ENCODE results near the gene ATRN. TPM values are rescaled to one million over a fixed set of nuclear protein-coding genes. Genes with fewer than 3 reads are reported as not detected.
"Not testable (repeated sequence)": the region's sequence is repeated elsewhere in the genome, so short reads cannot be mapped to it uniquely, and the experiment has no call there.

The ATRN gene
- total RNA-seq, 2 experiments from 2014 or later = 8.8 to 9.1 TPM

GRCh38 chr20:3515379-3516170 lies 44.8 kb downstream of the ATRN start:
- no peak for TF ChIP-seq CTCF (IDR thresholded peaks at IDR 0.05)
- Histone ChIP-seq H3K27ac (ENCODE audit: low read depth in 1 of 2, low read length in 2 of 2) (no peak overlapping the region), H3K4me1 (ENCODE audit: insufficient read depth, low read length) (no peaks in the 10 kb centered on the region), H3K9me3 (ENCODE audit: control insufficient read depth in 1 of 2, insufficient read depth in 1 of 2, low read length in 2 of 2) (peaks cover 0 to 2% of the 10 kb centered on the region in 2 experiments), H3K27me3 (ENCODE audit: control insufficient read depth in 1 of 2, insufficient read depth in 2 of 2, low read length in 2 of 2) (no peaks in the 10 kb centered on the region), H3K36me3 (ENCODE audit: insufficient read depth, low read length) (no peaks in the 10 kb centered on the region), H3K4me3 (ENCODE audit: low read length) (no peak overlapping the region)
- ChIA-PET POLR2A (no interaction called here), CTCF (no interaction called here)
- Mint-ChIP-seq H3K27ac (no peak overlapping the region), H3K9me3 (peaks cover 3% of the 10 kb centered on the region), H3K36me3 (ENCODE audit: low read depth) (peaks cover 22% of the 10 kb centered on the region), H3K4me1 (ENCODE audit: low read depth) (no peaks in the 10 kb centered on the region), H3K27me3 (no peaks in the 10 kb centered on the region), H3K4me3 (no peak overlapping the region)
- DNase-seq (no peak), ATAC-seq (ENCODE audit: poor library complexity) (no peak)
- intact Hi-C loops (cut with DNase I, micrococcal nuclease) = no loop called here

GRCh38 chr20:3521852-3522740 lies 51.3 kb downstream of the ATRN start:
- Histone ChIP-seq H3K4me1 (ENCODE audit: insufficient read depth, low read length) (no peaks in the 10 kb centered on the region), H3K4me3 (ENCODE audit: low read length) (no peak overlapping the region), H3K27me3 (ENCODE audit: control insufficient read depth in 1 of 2, insufficient read depth in 2 of 2, low read length in 2 of 2) (no peaks in the 10 kb centered on the region), H3K36me3 (ENCODE audit: insufficient read depth, low read length) (no peaks in the 10 kb centered on the region), H3K9me3 (ENCODE audit: control insufficient read depth in 1 of 2, insufficient read depth in 1 of 2, low read length in 2 of 2) (peaks cover 0 to 7% of the 10 kb centered on the region in 2 experiments), H3K27ac (ENCODE audit: low read depth in 1 of 2, low read length in 2 of 2) (no peak overlapping the region)
- H3K4me1 Mint-ChIP-seq (ENCODE audit: low read depth) = no peaks in the 10 kb centered on the region
- no peak for DNase-seq
- no peak for ATAC-seq (ENCODE audit: poor library complexity)
- no peak overlapping the region for H3K27ac Mint-ChIP-seq
- intact Hi-C loops (cut with DNase I, micrococcal nuclease) = no loop called here
- H3K4me3 Mint-ChIP-seq = no peak overlapping the region
- TF ChIP-seq CTCF (IDR thresholded peaks at IDR 0.05) = no peak
- H3K36me3 Mint-ChIP-seq (ENCODE audit: low read depth) = peaks cover 29% of the 10 kb centered on the region
- H3K9me3 Mint-ChIP-seq = peaks cover 5% of the 10 kb centered on the region
- ChIA-PET CTCF (no interaction called here), POLR2A (no interaction called here)
- no peaks in the 10 kb centered on the region for H3K27me3 Mint-ChIP-seq

- ATAC-seq (ENCODE audit: poor library complexity); H3K36me3 ChIP-seq (ENCODE audit: insufficient read depth, low read length); H3K27me3 ChIP-seq (ENCODE audit: control insufficient read depth in 1 of 2, insufficient read depth in 2 of 2, low read length in 2 of 2); CTCF ChIA-PET; H3K9me3 ChIP-seq (ENCODE audit: control insufficient read depth in 1 of 2, insufficient read depth in 1 of 2, low read length in 2 of 2); H3K27me3 Mint-ChIP-seq; intact Hi-C loops (cut with DNase I, micrococcal nuclease); H3K27ac Mint-ChIP-seq; DNase-seq; H3K4me3 Mint-ChIP-seq; H3K27ac ChIP-seq (ENCODE audit: low read depth in 1 of 2, low read length in 2 of 2); H3K9me3 Mint-ChIP-seq; H3K4me1 ChIP-seq (ENCODE audit: insufficient read depth, low read length); H3K4me1 Mint-ChIP-seq (ENCODE audit: low read depth); H3K4me3 ChIP-seq (ENCODE audit: low read length): not testable (repeated sequence)
- POLR2A ChIA-PET = interaction anchor here (0.7 kb wide), 1 partner anchor 12 kb away, joined by 3 read pairs; no protein-coding TSS in a partner anchor
- peaks cover 21% of the 10 kb centered on the region for H3K36me3 Mint-ChIP-seq (ENCODE audit: low read depth)
Measured at GRCh38 chr20:3524696-3525095, 53.9 kb downstream of the ATRN start.
